ENCODE measurements around the gene TFR2.

- TF ChIP-seq CTCF (IDR thresholded peaks at IDR 0.05) (no peak), EZH2phosphoT487 (IDR thresholded peaks at IDR 0.05) (no peak), EZH2 (IDR thresholded peaks at IDR 0.05) (no peak)
These were observed 69.6 kb downstream of the TFR2 start for GRCh38 chr7:100571829-100572116.

Measured in neural progenitor cell (in vitro differentiated cells).